Neural cell (in vitro differentiated cells): ENCODE data around the gene CCR7. TPM values are rescaled to one million over a fixed set of nuclear protein-coding genes. Genes with fewer than 3 reads are reported as not detected.

Source experiments
- H2AFZ ChIP-seq: fragments of 200-600, 300-800 bp; sonication (generic), shearing (Covaris generic); 2 replicates; pipeline ENCODE4 v1.6.0; 2014; ENCODE audit warnings: low read depth, mild to moderate bottlenecking, antibody characterized with exemption, low read length, moderate library complexity
- H3F3A ChIP-seq: fragments of 200-600 bp; shearing (Covaris generic); 2 replicates; pipeline ENCODE4 v1.6.1; 2016; ENCODE audit warnings: mild to moderate bottlenecking, moderate library complexity, mixed read lengths, antibody characterized with exemption, low read length; ENCODE audit not compliant: insufficient read depth, poor library complexity, severe bottlenecking
- H3K27ac ChIP-seq: fragments of 200-600, 300-800 bp; sonication (generic), shearing (Covaris generic); 2 replicates; pipeline ENCODE4 v1.5.1; 2014; ENCODE audit warnings: mild to moderate bottlenecking, low read length, moderate library complexity
- H3K27me3 ChIP-seq: fragments of 300-800, 200-600 bp; sonication (generic), shearing (Covaris generic); 2 replicates; pipeline ENCODE4 v1.6.0; 2014; ENCODE audit warnings: mild to moderate bottlenecking, low read depth, low read length, moderate library complexity; ENCODE audit not compliant: insufficient read depth
- H3K36me3 ChIP-seq: fragments of 300-800, 200-600 bp; sonication (generic), shearing (Covaris generic); 2 replicates; pipeline ENCODE4 v1.5.1; 2014; ENCODE audit warnings: mild to moderate bottlenecking, antibody characterized with exemption, low read length, moderate library complexity; ENCODE audit not compliant: insufficient read depth
- H3K4me2 ChIP-seq: fragments of 300-800, 200-600 bp; sonication (generic), shearing (Covaris generic); 2 replicates; pipeline ENCODE4 v1.6.0; 2014; ENCODE audit warnings: mild to moderate bottlenecking, low read length
- H3K4me3 ChIP-seq: fragments of 300-800, 200-600 bp; sonication (generic), shearing (Covaris generic); 2 replicates; pipeline ENCODE4 v1.5.1; 2014; ENCODE audit warnings: mild to moderate bottlenecking, low read length, moderate library complexity
- H3K79me2 ChIP-seq: fragments of 200-600 bp; shearing (Covaris generic); replicated peaks from 2 replicates; pipeline ENCODE4 v1.6.0; 2014; ENCODE audit warnings: mild to moderate bottlenecking, low read length, moderate library complexity; ENCODE audit not compliant: insufficient read depth
- H3K9ac ChIP-seq: fragments of 300-800, 200-600 bp; sonication (generic), shearing (Covaris generic); 2 replicates; pipeline ENCODE4 v1.6.1; 2016; ENCODE audit warnings: mild to moderate bottlenecking, low read length, mixed read lengths
- H3K9me2 ChIP-seq: fragments of 200-600 bp; shearing (Covaris generic); 2 replicates; pipeline ENCODE4 v1.6.1; 2016; ENCODE audit warnings: mild to moderate bottlenecking, low read length, mixed read lengths; ENCODE audit not compliant: insufficient read depth
- H3K9me3 ChIP-seq: fragments of 200-600, 300-800 bp; sonication (generic), shearing (Covaris generic); 2 replicates; pipeline ENCODE4 v1.6.1; 2016; ENCODE audit warnings: mild to moderate bottlenecking, mixed run types, low read length, moderate library complexity, mixed read lengths
- H4K20me1 ChIP-seq: fragments of 200-600 bp; shearing (Covaris generic); 2 replicates; pipeline ENCODE4 v1.6.1; 2016; ENCODE audit warnings: mild to moderate bottlenecking, mixed run types; ENCODE audit not compliant: insufficient read depth
- EP300 ChIP-seq: fragments of 450-650 bp; conservative IDR thresholded peaks from 2 replicates; pipeline ENCODE4 v1.6.1; 2014; ENCODE audit warnings: antibody characterized with exemption, mild to moderate bottlenecking, moderate library complexity; ENCODE audit not compliant: poor library complexity, severe bottlenecking
- EZH2 ChIP-seq: fragments of 200-600, 300-800 bp; shearing (Covaris generic), sonication (generic); IDR thresholded peaks from 2 replicates; pipeline ENCODE4 v1.6.1; 2014; ENCODE audit warnings: antibody characterized with exemption, low read length, borderline replicate concordance, mild to moderate bottlenecking; ENCODE audit not compliant: insufficient read depth, poor library complexity, severe bottlenecking
- MXI1 ChIP-seq: fragments of 450-650 bp; conservative IDR thresholded peaks from 2 replicates; pipeline ENCODE4 v1.6.1; 2014; ENCODE audit warnings: antibody characterized with exemption, mild to moderate bottlenecking; ENCODE audit not compliant: poor library complexity, severe bottlenecking
- POLR2AphosphoS5 ChIP-seq: IDR thresholded peaks from 2 replicates; pipeline ENCODE4 v1.6.1; 2012
- RAD21 ChIP-seq: fragments of 450-650 bp; conservative IDR thresholded peaks from 2 replicates; pipeline ENCODE4 v1.6.1; 2014; ENCODE audit warnings: antibody characterized with exemption, mild to moderate bottlenecking, moderate library complexity
- SMC3 ChIP-seq: fragments of 450-650 bp; conservative IDR thresholded peaks from 2 replicates; pipeline ENCODE4 v1.6.1; 2014; ENCODE audit warnings: antibody characterized with exemption, mild to moderate bottlenecking, moderate library complexity; ENCODE audit not compliant: poor library complexity
- TAF1 ChIP-seq: IDR thresholded peaks from 2 replicates; pipeline ENCODE4 v1.6.1; 2012; ENCODE audit warnings: low read depth
- polyA plus RNA-seq: library from polyadenylated mRNA; depleted of rRNA; stranded (reverse); fragments of >200 nt; gene quantifications from 2 replicates; pipeline ENCODE4 v1.2.3, GENCODE V29; 2014
- TF ChIP-seq, protein P1 (sequence below): IDR thresholded peaks from 2 replicates; pipeline ENCODE4 v1.6.1; 2012; ENCODE audit warnings: borderline replicate concordance
- TF ChIP-seq, protein P2 (sequence below): fragments of 450-650 bp; IDR thresholded peaks from 2 replicates; pipeline ENCODE4 v1.5.1; 2014; ENCODE audit warnings: antibody characterized with exemption, mild to moderate bottlenecking, moderate library complexity; ENCODE audit not compliant: poor library complexity, severe bottlenecking

CCR7 gene
- polyA plus RNA-seq, 1 donor from 2014 or later = not detected

DNA sequence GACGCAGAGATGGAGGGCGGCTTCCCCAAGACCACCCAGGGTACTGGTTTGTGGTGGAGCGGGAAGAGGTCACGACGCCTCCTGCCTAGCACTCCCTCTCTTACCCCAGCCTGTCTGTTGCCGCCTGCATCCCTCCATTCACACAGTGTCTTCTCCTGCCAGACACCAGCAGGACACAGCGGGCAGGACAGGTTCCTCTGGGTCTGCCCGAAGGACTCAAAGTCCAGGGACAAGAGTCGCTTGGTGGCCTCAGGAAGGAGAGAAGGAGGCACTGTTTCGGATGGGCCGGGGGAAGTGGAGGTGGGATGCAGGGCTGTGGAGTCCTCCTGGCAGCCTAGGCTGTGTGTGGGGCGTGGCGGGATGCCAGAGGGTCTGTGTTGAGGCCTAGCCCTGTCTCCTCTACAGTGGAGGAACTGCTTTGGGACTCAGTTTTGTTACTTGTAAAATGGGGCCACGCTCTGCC, 44.2 kb downstream of the CCR7 start:
- Histone ChIP-seq H4K20me1 (no peaks in the 10 kb centered on the region), H3K79me2 (no peaks in the 10 kb centered on the region), H3K9ac (no peak overlapping the region), H2AFZ (no peak overlapping the region), H3F3A (no peaks in the 10 kb centered on the region), H3K4me3 (no peak overlapping the region), H3K27me3 (no peaks in the 10 kb centered on the region), H3K4me2 (no peak overlapping the region), H3K9me2 (no peaks in the 10 kb centered on the region), H3K9me3 (no peaks in the 10 kb centered on the region), H3K36me3 (no peaks in the 10 kb centered on the region), H3K27ac (no peak overlapping the region)
- TF ChIP-seq EP300 (no peak), EZH2 (no peak), TAF1 (no peak), RAD21 (no peak), POLR2AphosphoS5 (no peak), SMC3 (no peak), MXI1 (no peak)
- TF ChIP-seq, protein P1, sequence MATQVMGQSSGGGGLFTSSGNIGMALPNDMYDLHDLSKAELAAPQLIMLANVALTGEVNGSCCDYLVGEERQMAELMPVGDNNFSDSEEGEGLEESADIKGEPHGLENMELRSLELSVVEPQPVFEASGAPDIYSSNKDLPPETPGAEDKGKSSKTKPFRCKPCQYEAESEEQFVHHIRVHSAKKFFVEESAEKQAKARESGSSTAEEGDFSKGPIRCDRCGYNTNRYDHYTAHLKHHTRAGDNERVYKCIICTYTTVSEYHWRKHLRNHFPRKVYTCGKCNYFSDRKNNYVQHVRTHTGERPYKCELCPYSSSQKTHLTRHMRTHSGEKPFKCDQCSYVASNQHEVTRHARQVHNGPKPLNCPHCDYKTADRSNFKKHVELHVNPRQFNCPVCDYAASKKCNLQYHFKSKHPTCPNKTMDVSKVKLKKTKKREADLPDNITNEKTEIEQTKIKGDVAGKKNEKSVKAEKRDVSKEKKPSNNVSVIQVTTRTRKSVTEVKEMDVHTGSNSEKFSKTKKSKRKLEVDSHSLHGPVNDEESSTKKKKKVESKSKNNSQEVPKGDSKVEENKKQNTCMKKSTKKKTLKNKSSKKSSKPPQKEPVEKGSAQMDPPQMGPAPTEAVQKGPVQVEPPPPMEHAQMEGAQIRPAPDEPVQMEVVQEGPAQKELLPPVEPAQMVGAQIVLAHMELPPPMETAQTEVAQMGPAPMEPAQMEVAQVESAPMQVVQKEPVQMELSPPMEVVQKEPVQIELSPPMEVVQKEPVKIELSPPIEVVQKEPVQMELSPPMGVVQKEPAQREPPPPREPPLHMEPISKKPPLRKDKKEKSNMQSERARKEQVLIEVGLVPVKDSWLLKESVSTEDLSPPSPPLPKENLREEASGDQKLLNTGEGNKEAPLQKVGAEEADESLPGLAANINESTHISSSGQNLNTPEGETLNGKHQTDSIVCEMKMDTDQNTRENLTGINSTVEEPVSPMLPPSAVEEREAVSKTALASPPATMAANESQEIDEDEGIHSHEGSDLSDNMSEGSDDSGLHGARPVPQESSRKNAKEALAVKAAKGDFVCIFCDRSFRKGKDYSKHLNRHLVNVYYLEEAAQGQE = no peak
- TF ChIP-seq, protein P2, sequence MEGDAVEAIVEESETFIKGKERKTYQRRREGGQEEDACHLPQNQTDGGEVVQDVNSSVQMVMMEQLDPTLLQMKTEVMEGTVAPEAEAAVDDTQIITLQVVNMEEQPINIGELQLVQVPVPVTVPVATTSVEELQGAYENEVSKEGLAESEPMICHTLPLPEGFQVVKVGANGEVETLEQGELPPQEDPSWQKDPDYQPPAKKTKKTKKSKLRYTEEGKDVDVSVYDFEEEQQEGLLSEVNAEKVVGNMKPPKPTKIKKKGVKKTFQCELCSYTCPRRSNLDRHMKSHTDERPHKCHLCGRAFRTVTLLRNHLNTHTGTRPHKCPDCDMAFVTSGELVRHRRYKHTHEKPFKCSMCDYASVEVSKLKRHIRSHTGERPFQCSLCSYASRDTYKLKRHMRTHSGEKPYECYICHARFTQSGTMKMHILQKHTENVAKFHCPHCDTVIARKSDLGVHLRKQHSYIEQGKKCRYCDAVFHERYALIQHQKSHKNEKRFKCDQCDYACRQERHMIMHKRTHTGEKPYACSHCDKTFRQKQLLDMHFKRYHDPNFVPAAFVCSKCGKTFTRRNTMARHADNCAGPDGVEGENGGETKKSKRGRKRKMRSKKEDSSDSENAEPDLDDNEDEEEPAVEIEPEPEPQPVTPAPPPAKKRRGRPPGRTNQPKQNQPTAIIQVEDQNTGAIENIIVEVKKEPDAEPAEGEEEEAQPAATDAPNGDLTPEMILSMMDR = no peak

DNA sequence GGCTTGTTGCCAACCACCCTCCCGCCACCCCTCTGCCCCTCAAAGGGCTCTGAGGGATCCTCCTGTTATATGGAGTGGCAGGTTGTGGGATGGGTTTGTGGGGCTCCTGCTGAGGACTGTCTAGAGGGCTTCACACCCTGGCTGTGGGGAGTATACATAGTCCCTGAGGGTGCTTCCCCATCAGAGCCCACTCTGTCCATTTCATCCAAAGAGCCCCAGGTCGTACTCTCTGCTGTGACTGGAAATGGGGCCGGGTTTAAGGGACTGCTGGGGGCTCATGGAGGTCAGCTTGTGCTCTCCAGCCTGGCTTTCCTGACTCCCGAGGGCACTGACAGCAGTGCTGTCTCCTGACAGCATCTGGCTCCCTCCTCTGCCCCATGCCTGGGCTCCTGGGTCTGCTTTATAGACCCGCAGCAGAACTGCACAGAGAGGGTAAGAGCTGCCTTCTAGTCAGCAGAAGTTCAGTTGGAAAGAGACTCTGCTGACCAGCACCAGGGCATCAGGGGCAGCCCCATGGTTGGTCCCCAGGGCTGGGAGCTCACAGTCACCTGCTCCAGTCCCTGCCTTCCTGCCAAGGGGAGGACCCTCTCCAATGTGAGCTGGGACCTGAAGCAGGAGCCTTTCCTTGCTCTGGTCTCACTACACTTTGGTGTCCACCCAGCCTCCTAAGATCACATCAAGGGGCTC, 46.0 kb downstream of the CCR7 start:
- Histone ChIP-seq H3K36me3 (no peaks in the 10 kb centered on the region), H4K20me1 (no peaks in the 10 kb centered on the region), H3K4me3 (no peak overlapping the region), H3K27me3 (no peaks in the 10 kb centered on the region), H3K27ac (no peak overlapping the region), H3K4me2 (no peak overlapping the region), H3K9me2 (no peaks in the 10 kb centered on the region), H3F3A (no peaks in the 10 kb centered on the region), H3K79me2 (no peaks in the 10 kb centered on the region), H2AFZ (no peak overlapping the region), H3K9ac (no peak overlapping the region), H3K9me3 (no peaks in the 10 kb centered on the region)
- TF ChIP-seq EP300 (no peak), POLR2AphosphoS5 (no peak), EZH2 (no peak), SMC3 (no peak), TAF1 (no peak), MXI1 (no peak), RAD21 (no peak)
- TF ChIP-seq, protein P2 = no peak
- TF ChIP-seq, protein P1 = no peak
